Keratinocyte (primary cell): ENCODE data around the gene SOHLH1. TPM values are rescaled to one million over a fixed set of nuclear protein-coding genes. Genes with fewer than 3 reads are reported as not detected.

ENCODE experiments used
- DNase-seq: peaks from one replicate; pipeline ENCODE4 v3.0.0-alpha.2; 2011; ENCODE audit warnings: low read depth, missing footprints, low spot score
- FAIRE-seq: peaks from 2 replicates; lab custom pipeline; 2011; peaks lifted over from hg19 to GRCh38; lab: Jason Lieb, UNC
- H2AFZ ChIP-seq: 2 replicates; pipeline ENCODE4 v1.6.0; 2012; ENCODE audit warnings: low read length, control low read depth, inconsistent platforms; ENCODE audit not compliant: control insufficient read depth
- H3K27ac ChIP-seq: 2 replicates; pipeline ENCODE4 v1.5.1; 2011; ENCODE audit warnings: low read length; ENCODE audit not compliant: control insufficient read depth, insufficient read depth
- H3K27me3 ChIP-seq: 3 replicates; pipeline ENCODE4 v1.6.0; 2011; ENCODE audit warnings: low read length; ENCODE audit not compliant: control insufficient read depth, insufficient read depth; ENCODE audit errors: extremely low read depth
- H3K36me3 ChIP-seq, 2 experiments: 2 replicates in 1 of 2; 3 replicates in 1 of 2; pipeline ENCODE4 v1.5.1; 2011; ENCODE audit warnings: low read length in 2 of 2, mild to moderate bottlenecking in 1 of 2; ENCODE audit not compliant: control insufficient read depth in 2 of 2, insufficient read depth in 2 of 2; ENCODE audit errors: extremely low read depth in 1 of 2
- H3K4me1 ChIP-seq: 3 replicates; pipeline ENCODE4 v1.5.1; 2011; ENCODE audit warnings: low read length; ENCODE audit not compliant: control insufficient read depth, insufficient read depth; ENCODE audit errors: extremely low read depth
- H3K4me2 ChIP-seq: 3 replicates; pipeline ENCODE4 v1.6.0; 2011; ENCODE audit warnings: low read depth, low read length; ENCODE audit not compliant: control insufficient read depth, insufficient read depth; ENCODE audit errors: extremely low read depth
- H3K4me3 ChIP-seq, 3 experiments: fragments of 200-600 bp in 1 of 3; sonication (generic) in 1 of 3; 2 replicates in 2 of 3; 3 replicates in 1 of 3; pipeline ENCODE4 v1.5.1; 2011 to 2016; ENCODE audit warnings: low read length in 3 of 3, mild to moderate bottlenecking in 3 of 3, control low read depth in 2 of 3, inconsistent platforms in 1 of 3, low read depth in 1 of 3, mixed read lengths in 1 of 3, mixed run types in 1 of 3, moderate library complexity in 1 of 3; ENCODE audit not compliant: control insufficient read depth in 2 of 3, insufficient read depth in 2 of 3; ENCODE audit errors: extremely low read depth in 1 of 3
- H3K79me2 ChIP-seq: 2 replicates; pipeline ENCODE4 v1.6.0; 2012; ENCODE audit warnings: low read length; ENCODE audit not compliant: control insufficient read depth, insufficient read depth
- H3K9ac ChIP-seq: 3 replicates; pipeline ENCODE4 v1.6.0; 2011; ENCODE audit warnings: low read length; ENCODE audit not compliant: control insufficient read depth, insufficient read depth; ENCODE audit errors: extremely low read depth
- H3K9me1 ChIP-seq: 3 replicates; pipeline ENCODE4 v1.6.0; 2011; ENCODE audit warnings: low read length; ENCODE audit not compliant: control insufficient read depth, insufficient read depth; ENCODE audit errors: extremely low read depth
- H3K9me3 ChIP-seq: 2 replicates; pipeline ENCODE4 v1.5.1; 2012; ENCODE audit warnings: low read depth, low read length; ENCODE audit not compliant: control insufficient read depth
- H4K20me1 ChIP-seq: 3 replicates; pipeline ENCODE4 v1.6.0; 2011; ENCODE audit warnings: low read length; ENCODE audit not compliant: control insufficient read depth, insufficient read depth; ENCODE audit errors: extremely low read depth
- EZH2 ChIP-seq: IDR thresholded peaks from one replicate; pipeline ENCODE4 v1.6.1; 2012; ENCODE audit warnings: inconsistent platforms, mild to moderate bottlenecking, low read length, moderate library complexity
- dilution Hi-C: fragments of 300-500 bp; cut with MboI; formaldehyde crosslinking; loops from one replicate; pipeline ENCODE4 v1.7.0; 2020; ENCODE audit warnings: low sequenced_read_pairs; ENCODE audit not compliant: extremely low pct_ligation_motif_present
- polyA plus RNA-seq, 5 experiments: library from polyadenylated mRNA; depleted of rRNA in 3 of 5; stranded (reverse) in 3 of 5; stranded (forward) in 1 of 5; unstranded in 1 of 5; fragments of >200 nt; gene quantifications; 1 replicate in 1 of 5; 2 replicates in 3 of 5; 3 replicates in 1 of 5; pipeline versions ENCODE4 v1.2.1 to v1.2.3, GENCODE V29; 2011 to 2012; ENCODE audit warnings: missing spikeins in 2 of 5, low read depth in 1 of 5, low replicate concordance in 1 of 5
- TF ChIP-seq, protein P1 (sequence below), 3 experiments: IDR thresholded peaks in 1 of 3; conservative IDR thresholded peaks in 1 of 3; optimal IDR thresholded peaks in 1 of 3; 2 replicates in 2 of 3; 3 replicates in 1 of 3; pipeline versions ENCODE3 to v1.5.1; 2011; ENCODE audit warnings: low read length in 3 of 3, mild to moderate bottlenecking in 3 of 3, moderate library complexity in 2 of 3, control low read depth in 1 of 3, inconsistent platforms in 1 of 3; ENCODE audit not compliant: insufficient read depth in 2 of 3; ENCODE audit errors: extremely low read depth in 1 of 3

Gene SOHLH1
- polyA plus RNA-seq, 1 donor (not counting 4 experiments of a cell fraction or from before 2014, with no cell fraction given), result not detected

- no peaks in the 10 kb centered on the region for H3K36me3 ChIP-seq
- no peaks in the 10 kb centered on the region for H4K20me1 ChIP-seq
- H3K27me3 ChIP-seq, result no peaks in the 10 kb centered on the region
- H3K4me2 ChIP-seq, result no peak overlapping the region
- no peaks in the 10 kb centered on the region for H3K9me3 ChIP-seq
- TF ChIP-seq, protein P1, sequence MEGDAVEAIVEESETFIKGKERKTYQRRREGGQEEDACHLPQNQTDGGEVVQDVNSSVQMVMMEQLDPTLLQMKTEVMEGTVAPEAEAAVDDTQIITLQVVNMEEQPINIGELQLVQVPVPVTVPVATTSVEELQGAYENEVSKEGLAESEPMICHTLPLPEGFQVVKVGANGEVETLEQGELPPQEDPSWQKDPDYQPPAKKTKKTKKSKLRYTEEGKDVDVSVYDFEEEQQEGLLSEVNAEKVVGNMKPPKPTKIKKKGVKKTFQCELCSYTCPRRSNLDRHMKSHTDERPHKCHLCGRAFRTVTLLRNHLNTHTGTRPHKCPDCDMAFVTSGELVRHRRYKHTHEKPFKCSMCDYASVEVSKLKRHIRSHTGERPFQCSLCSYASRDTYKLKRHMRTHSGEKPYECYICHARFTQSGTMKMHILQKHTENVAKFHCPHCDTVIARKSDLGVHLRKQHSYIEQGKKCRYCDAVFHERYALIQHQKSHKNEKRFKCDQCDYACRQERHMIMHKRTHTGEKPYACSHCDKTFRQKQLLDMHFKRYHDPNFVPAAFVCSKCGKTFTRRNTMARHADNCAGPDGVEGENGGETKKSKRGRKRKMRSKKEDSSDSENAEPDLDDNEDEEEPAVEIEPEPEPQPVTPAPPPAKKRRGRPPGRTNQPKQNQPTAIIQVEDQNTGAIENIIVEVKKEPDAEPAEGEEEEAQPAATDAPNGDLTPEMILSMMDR (optimal IDR thresholded peaks at IDR 0.05 in 1 of 3, IDR thresholded peaks at IDR 0.05 in 1 of 3, conservative IDR thresholded peaks at IDR 0.05 in 1 of 3; ENCODE audit: extremely low read depth in 1 of 3, insufficient read depth in 2 of 3, low read length in 3 of 3), result no peak
- no peak for TF ChIP-seq EZH2
- H2AFZ ChIP-seq, result no peak overlapping the region
- no peak overlapping the region for H3K27ac ChIP-seq
- FAIRE-seq (no peak), DNase-seq (no peak)
- H3K4me3 ChIP-seq, result no peak overlapping the region
- H3K79me2 ChIP-seq, result no peaks in the 10 kb centered on the region
- H3K4me1 ChIP-seq, result no peaks in the 10 kb centered on the region
- no peaks in the 10 kb centered on the region for H3K9me1 ChIP-seq
- dilution Hi-C loops, result no loop called here
- H3K9ac ChIP-seq, result no peak overlapping the region
Observed at GRCh38 chr9:135681161-135681560, 18.1 kb downstream of the SOHLH1 start.

GRCh38 chr9:135680056-135680455 is 19.2 kb downstream of the SOHLH1 start:
- Histone ChIP-seq H3K79me2 (no peaks in the 10 kb centered on the region), H4K20me1 (no peaks in the 10 kb centered on the region), H3K9me3 (no peaks in the 10 kb centered on the region), H3K4me1 (no peaks in the 10 kb centered on the region), H3K9me1 (no peaks in the 10 kb centered on the region), H3K27me3 (no peaks in the 10 kb centered on the region), H3K4me3 (no peak overlapping the region), H3K4me2 (no peak overlapping the region), H3K27ac (no peak overlapping the region), H2AFZ (no peak overlapping the region), H3K9ac (no peak overlapping the region), H3K36me3 (no peaks in the 10 kb centered on the region)
- dilution Hi-C loops, result no loop called here
- FAIRE-seq, result no peak
- no peak for DNase-seq
- no peak for TF ChIP-seq EZH2
- TF ChIP-seq, protein P1 (optimal IDR thresholded peaks at IDR 0.05 in 1 of 3, IDR thresholded peaks at IDR 0.05 in 1 of 3, conservative IDR thresholded peaks at IDR 0.05 in 1 of 3; ENCODE audit: extremely low read depth in 1 of 3, insufficient read depth in 2 of 3, low read length in 3 of 3), result no peak
